Body of pancreas (tissue), 4 donors: ENCODE measurements around the gene WIPF2. TPM values are rescaled to one million over a fixed set of nuclear protein-coding genes. Genes with fewer than 3 reads are reported as not detected.

ENCODE experiments used
- ATAC-seq: fragments of 150-250 bp; one replicate; pipeline ENCODE4 v1.9.1; 2016
- DNase-seq, 4 donors: peaks; one replicate each; pipeline ENCODE4 v3.0.0-alpha.2; 2019
- H3K27ac ChIP-seq, 4 donors: fragments of 200-600 bp; sonication (generic); 1 replicate in 3 of 4; 2 replicates in 1 of 4; pipeline versions ENCODE4 v1.5.1 to v1.6.1; 2016 to 2019; ENCODE audit warnings: mild to moderate bottlenecking in 1 of 4, mixed read lengths in 1 of 4, moderate library complexity in 1 of 4
- H3K27me3 ChIP-seq, 2 donors: fragments of 200-600 bp; sonication (generic); one replicate each; pipeline ENCODE4 v1.6.0; 2016; ENCODE audit warnings: mild to moderate bottlenecking in 1 of 2
- H3K36me3 ChIP-seq, 2 donors: fragments of 200-600 bp; sonication (generic); replicated peaks in 1 of 2; 2 replicates each; pipeline ENCODE4 v1.5.1; 2016; ENCODE audit warnings: low read depth in 2 of 2; ENCODE audit not compliant: insufficient read depth in 1 of 2
- H3K4me1 ChIP-seq: fragments of 200-600 bp; sonication (generic); one replicate; pipeline ENCODE4 v1.6.0; 2016
- H3K4me3 ChIP-seq, 2 donors: fragments of 200-600 bp; sonication (generic); 1 replicate in 1 of 2; 2 replicates in 1 of 2; pipeline ENCODE4 v1.5.1; 2016 to 2019
- H3K9me3 ChIP-seq, 3 donors: fragments of 200-600 bp; sonication (generic); 1 replicate in 2 of 3; 2 replicates in 1 of 3; pipeline ENCODE4 v1.5.1; 2016
- POLR2A ChIP-seq, 3 donors: fragments of 450-650 bp; IDR thresholded peaks; one replicate each; pipeline ENCODE4 v1.6.1; 2016; ENCODE audit warnings: antibody characterized with exemption in 3 of 3, mild to moderate bottlenecking in 2 of 3
- WGBS, 2 donors: methylation state at CpG; one replicate each; pipeline ENCODE4 v1.1.5; 2017; 5-methylcytosine and 5-hydroxymethylcytosine counted together
- intact Hi-C: fragments of 100-400 bp; cut with DNase I; formaldehyde crosslinking; loops from one replicate; pipeline ENCODE4 v1.15.1; 2023
- microRNA-seq, 2 donors: library from miRNA; unstranded; fragments of <30 nt; microRNA quantifications; one replicate each; pipeline ENCODE4, GENCODE V29; 2016; ENCODE audit warnings: borderline number of aligned reads in 2 of 2, borderline replicate concordance in 2 of 2
- small RNA-seq: library from RNA; depleted of rRNA; stranded (forward); fragments of <200 nt; gene quantifications from one replicate; pipeline ENCODE3, GENCODE V24; 2016
- total RNA-seq, 2 donors: library from RNA; depleted of rRNA; stranded (reverse); fragments of >200 nt; gene quantifications; one replicate each; pipeline ENCODE4 v1.1.0, GENCODE V29; 2016
- TF ChIP-seq, protein P1 (sequence below), 7 experiments: fragments of 450-650 bp in 4 of 7; fragments of 200-600 bp in 3 of 7; sonication (generic) in 3 of 7; IDR thresholded peaks; one replicate each; pipeline ENCODE4 v1.5.1; 2016 to 2019; ENCODE audit warnings: antibody characterized with exemption in 7 of 7

The WIPF2 gene
- total RNA-seq, 2 donors from 2014 or later, result 4.9 to 7.5 TPM

DNA sequence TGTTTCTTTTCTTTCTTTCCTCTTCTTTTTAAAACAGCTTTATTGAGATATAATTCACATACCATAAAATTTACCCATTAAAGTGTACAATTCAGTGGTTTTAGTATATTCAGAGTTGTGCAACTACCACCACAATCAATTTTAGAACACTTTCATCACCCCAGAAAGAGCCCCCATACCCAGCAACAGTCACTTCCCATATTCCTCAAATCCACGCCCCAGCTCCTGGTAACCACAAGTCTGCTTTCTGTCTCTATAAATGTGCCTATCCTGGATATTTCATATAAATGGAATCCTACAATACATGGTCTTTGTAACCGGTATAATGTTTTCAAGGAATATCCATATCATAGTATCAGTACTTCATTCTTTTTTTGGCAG is 109.3 kb downstream of the WIPF2 start:
- no peaks in the 10 kb centered on the region for H3K9me3 ChIP-seq
- H3K4me1 ChIP-seq, result peaks cover 86% of the 10 kb centered on the region
- H3K36me3 ChIP-seq, result no peaks in the 10 kb centered on the region
- DNase-seq (no peak), ATAC-seq (no peak)
- intact Hi-C loops, result no loop called here
- H3K4me3 ChIP-seq, result no peak overlapping the region
- H3K27me3 ChIP-seq, result no peaks in the 10 kb centered on the region
- peak overlapping the region in 1 of 4 donors; percentile 41 for H3K27ac ChIP-seq
- TF ChIP-seq POLR2A (IDR thresholded peaks at IDR 0.05), result no peak
- TF ChIP-seq, protein P1, sequence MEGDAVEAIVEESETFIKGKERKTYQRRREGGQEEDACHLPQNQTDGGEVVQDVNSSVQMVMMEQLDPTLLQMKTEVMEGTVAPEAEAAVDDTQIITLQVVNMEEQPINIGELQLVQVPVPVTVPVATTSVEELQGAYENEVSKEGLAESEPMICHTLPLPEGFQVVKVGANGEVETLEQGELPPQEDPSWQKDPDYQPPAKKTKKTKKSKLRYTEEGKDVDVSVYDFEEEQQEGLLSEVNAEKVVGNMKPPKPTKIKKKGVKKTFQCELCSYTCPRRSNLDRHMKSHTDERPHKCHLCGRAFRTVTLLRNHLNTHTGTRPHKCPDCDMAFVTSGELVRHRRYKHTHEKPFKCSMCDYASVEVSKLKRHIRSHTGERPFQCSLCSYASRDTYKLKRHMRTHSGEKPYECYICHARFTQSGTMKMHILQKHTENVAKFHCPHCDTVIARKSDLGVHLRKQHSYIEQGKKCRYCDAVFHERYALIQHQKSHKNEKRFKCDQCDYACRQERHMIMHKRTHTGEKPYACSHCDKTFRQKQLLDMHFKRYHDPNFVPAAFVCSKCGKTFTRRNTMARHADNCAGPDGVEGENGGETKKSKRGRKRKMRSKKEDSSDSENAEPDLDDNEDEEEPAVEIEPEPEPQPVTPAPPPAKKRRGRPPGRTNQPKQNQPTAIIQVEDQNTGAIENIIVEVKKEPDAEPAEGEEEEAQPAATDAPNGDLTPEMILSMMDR (IDR thresholded peaks at IDR 0.05), result no peak
- WGBS, 2 donors, result 81 to 87% methylated on average over 2 of the region's 2 CpGs

DNA sequence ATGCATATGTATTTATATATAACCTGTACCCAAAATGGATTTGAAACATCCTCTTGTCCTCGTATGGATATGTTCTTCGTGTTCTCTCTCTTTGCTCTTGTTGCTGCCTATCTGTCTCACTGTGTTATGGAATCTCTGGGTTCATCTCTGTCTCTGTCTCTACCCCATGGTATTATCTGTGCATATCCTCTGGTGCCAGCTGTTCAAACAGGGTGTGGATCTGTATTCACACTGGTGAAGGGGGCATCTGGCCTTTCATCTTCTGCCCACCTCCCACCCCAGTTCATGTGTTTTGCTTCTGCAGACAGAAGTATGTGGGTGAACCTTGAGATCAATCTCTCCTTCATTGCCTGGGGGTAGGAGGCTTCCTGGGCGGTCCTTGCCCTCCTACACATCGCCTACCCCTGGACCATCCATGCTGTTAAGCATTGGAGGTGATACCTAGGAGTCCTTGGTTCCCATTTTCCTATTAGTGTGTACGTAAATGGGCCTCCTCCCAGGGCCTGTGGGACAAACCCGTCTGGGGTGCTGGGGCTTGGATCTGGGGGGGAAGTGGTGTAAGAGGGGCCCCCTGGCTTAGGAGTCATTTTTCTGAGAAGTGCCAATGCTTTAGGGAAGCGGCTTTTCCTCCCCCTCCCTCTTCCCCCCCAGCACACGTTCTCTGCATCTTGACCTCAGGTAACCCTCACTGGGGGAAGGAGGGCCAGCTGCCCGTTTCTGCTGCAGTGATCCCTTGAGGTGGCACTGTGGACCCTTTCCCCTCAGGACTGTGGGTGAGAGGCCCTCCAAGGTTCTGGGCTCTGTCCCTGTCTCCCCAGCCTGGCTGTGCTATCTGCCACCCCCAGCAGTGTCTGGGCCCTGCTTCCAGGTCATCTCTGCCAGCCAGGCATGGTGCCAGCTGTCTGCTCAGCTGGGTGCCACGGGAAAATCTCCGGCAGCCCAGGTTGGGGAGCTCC is 111.0 kb downstream of the WIPF2 start:
- H3K36me3 ChIP-seq, result no peaks in the 10 kb centered on the region
- peak overlapping the region; percentile 80 to 91 (median 88) for H3K27ac ChIP-seq
- H3K4me3 ChIP-seq, result no peak overlapping the region
- H3K9me3 ChIP-seq, result no peaks in the 10 kb centered on the region
- peak; percentile 15 for ATAC-seq
- intact Hi-C loops, result no loop called here
- no peaks in the 10 kb centered on the region for H3K27me3 ChIP-seq
- DNase-seq, result peak; percentile 75 to 89 (median 83)
- 25 to 39% methylated on average over 7 to 11 of the region's 11 CpGs for WGBS, 2 donors
- TF ChIP-seq POLR2A (IDR thresholded peaks at IDR 0.05), result no peak
- TF ChIP-seq, protein P1 (IDR thresholded peaks at IDR 0.05), result no peak
- H3K4me1 ChIP-seq, result peaks cover 89% of the 10 kb centered on the region

DNA sequence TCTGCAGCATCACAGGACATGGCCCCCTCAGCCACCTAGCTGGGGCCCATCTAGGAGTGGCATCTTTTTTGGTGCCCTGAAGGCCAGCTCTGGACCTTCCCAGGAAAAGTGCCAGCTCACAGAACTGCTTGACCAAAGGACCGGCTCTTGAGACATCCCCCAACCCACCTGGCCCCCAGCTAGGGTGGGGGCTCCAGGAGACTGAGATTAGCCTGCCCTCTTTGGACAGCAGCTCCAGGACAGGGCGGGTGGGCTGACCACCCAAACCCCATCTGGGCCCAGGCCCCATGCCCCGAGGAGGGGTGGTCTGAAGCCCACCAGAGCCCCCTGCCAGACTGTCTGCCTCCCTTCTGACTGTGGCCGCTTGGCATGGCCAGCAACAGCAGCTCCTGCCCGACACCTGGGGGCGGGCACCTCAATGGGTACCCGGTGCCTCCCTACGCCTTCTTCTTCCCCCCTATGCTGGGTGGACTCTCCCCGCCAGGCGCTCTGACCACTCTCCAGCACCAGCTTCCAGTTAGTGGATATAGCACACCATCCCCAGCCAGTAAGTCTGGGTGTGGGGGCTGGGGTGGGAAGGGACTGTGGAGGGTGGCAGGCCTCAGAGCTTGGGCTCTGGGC is 111.9 kb downstream of the WIPF2 start:
- no peak for ATAC-seq
- Histone ChIP-seq H3K9me3 (no peaks in the 10 kb centered on the region), H3K27me3 (no peaks in the 10 kb centered on the region), H3K27ac (peak overlapping the region; percentile 80 to 91 (median 88)), H3K36me3 (no peaks in the 10 kb centered on the region), H3K4me1 (peaks cover 91% of the 10 kb centered on the region), H3K4me3 (no peak overlapping the region)
- 73 to 78% methylated on average over 7 to 10 of the region's 10 CpGs for WGBS, 2 donors
- peak in 1 of 4 donors; percentile 32 for DNase-seq
- intact Hi-C loops, result no loop called here
- TF ChIP-seq POLR2A (IDR thresholded peaks at IDR 0.05), result no peak
- TF ChIP-seq, protein P1 (IDR thresholded peaks at IDR 0.05), result no peak

DNA sequence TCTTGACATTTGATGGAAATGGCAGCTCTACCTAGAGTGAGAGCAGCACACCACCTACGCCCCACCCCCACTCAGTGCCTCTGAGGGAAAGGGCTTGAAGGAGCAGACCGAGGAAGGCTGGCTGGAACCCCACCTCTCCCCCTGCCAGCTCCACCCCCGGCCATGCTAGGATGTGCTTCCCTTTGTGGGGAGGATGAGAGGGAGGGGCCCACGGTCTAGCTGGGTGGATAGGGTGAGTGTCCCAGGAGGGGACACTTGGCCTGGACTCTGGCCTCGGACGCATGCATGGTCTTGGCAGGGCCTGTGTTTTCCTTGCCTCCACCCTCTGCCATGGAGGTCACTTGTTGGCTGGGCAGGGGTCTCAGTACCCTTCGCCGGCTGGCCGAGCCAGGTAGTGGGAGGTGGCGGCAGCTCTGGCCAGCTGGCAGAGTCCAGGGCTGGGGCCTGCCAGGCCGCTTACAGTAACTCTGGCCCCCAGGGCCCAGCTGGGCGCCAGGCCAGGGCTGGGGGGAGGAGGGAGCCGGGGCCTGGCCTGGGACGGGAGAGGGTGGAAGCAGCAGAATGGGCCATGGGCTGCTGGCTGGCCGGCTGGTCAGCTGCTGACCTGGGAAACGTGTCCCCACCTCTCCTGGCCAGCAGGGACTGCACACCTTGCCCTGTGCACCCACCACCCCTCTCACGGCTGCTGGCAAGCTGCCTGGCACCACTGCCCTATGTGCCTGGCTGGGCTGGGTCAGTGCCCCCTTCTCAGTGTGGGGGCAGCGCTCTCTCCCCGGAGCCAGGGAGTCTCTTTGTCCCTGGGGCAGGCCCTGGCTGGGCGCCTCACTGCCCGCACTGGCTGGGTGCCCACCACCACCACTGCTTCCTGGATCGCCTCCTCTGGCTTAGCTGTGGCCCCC is 112.9 kb downstream of the WIPF2 start:
- Histone ChIP-seq H3K4me1 (peaks cover 80% of the 10 kb centered on the region), H3K27me3 (no peaks in the 10 kb centered on the region), H3K9me3 (no peaks in the 10 kb centered on the region), H3K27ac (peak overlapping the region; percentile 80 to 91 (median 88)), H3K4me3 (no peak overlapping the region), H3K36me3 (no peaks in the 10 kb centered on the region)
- intact Hi-C loops, result no loop called here
- DNase-seq (peak; percentile 88 to 93 (median 91)), ATAC-seq (peak; percentile 90)
- WGBS, 2 donors, result 0 to 9% methylated on average over 6 to 21 of the region's 22 CpGs
- peak in 2 of 3 donors; percentile 10 to 24 for TF ChIP-seq POLR2A (IDR thresholded peaks at IDR 0.05)
- TF ChIP-seq, protein P1 (IDR thresholded peaks at IDR 0.05), result peak in 2 of 7 experiments; percentile 12 to 31

Small RNAs within 50 kb of the gene (microRNA-seq; reads per million reads assigned to microRNA genes)
- 0 reads per million in 2 donors for gene MIR6867

Small RNAs within 50 kb of the gene (small RNA-seq; reads per million reads assigned to genes)
- not detected for gene MIR6867

Other genes starting within 250 kb of the WIPF2 start
- 10 to 100 TPM; 39.6 to 40.2 TPM for gene PSMD3, start 238.5 kb upstream of the WIPF2 start, total RNA-seq
- 1 to 10 TPM in 1 of 2 donors, under 1 TPM in 1; 0.78 to 1.6 TPM for gene CSF3, start 203.9 kb upstream of the WIPF2 start, total RNA-seq
- 10 to 100 TPM; 34.9 to 38.7 TPM for gene MED24, start 164.9 kb upstream of the WIPF2 start, total RNA-seq
- gene THRA, start 156.3 kb upstream of the WIPF2 start, total RNA-seq, result 10 to 100 TPM; 37.9 to 61.6 TPM
- gene NR1D1, start 118.7 kb upstream of the WIPF2 start, total RNA-seq, result 1 to 10 TPM; 2.3 to 5.9 TPM
- gene MSL1, start 97.3 kb upstream of the WIPF2 start, total RNA-seq, result 100 to 1,000 TPM in 1 of 2 donors, 10 to 100 TPM in 1; 75.5 to 157 TPM
- 10 to 100 TPM; 51.7 to 59.4 TPM for gene CASC3, start 78.8 kb upstream of the WIPF2 start, total RNA-seq
- 1 to 10 TPM; 7.0 to 7.3 TPM for gene RAPGEFL1, start 41.8 kb upstream of the WIPF2 start, total RNA-seq
- under 1 TPM; 0.66 to 0.78 TPM for gene CDC6, start 68.6 kb downstream of the WIPF2 start, total RNA-seq
- gene RARA, start 89.9 kb downstream of the WIPF2 start, total RNA-seq, result 10 to 100 TPM; 11.4 to 13.8 TPM
- gene GJD3, start 145.4 kb downstream of the WIPF2 start, total RNA-seq, result 1 to 10 TPM in 1 of 2 donors, not detected in 1; 1.3 TPM
- gene TOP2A, start 198.6 kb downstream of the WIPF2 start, total RNA-seq, result under 1 TPM in 1 of 2 donors, not detected in 1; 0.33 TPM
- 100 to 1,000 TPM in 1 of 2 donors, 10 to 100 TPM in 1; 88.7 to 315 TPM for gene IGFBP4, start 224.1 kb downstream of the WIPF2 start, total RNA-seq